Skeletal muscle cell (primary cell): ENCODE results near the gene CDH13.

ENCODE experiments used
- DNase-seq: peaks from one replicate; pipeline ENCODE4 v3.0.0-alpha.2; 2010; ENCODE audit warnings: low read depth
- H3K4me3 ChIP-seq: 2 replicates; pipeline ENCODE4 v1.5.1; 2011; ENCODE audit warnings: low read depth, mild to moderate bottlenecking, control low read depth, low read length, moderate library complexity

The CDH13 gene

GRCh38 chr16:83447560-83447959 is 820.8 kb downstream of the CDH13 start:
- no peak overlapping the region for H3K4me3 ChIP-seq
- DNase-seq, result no peak

GRCh38 chr16:83449861-83450260 is 823.1 kb downstream of the CDH13 start:
- DNase-seq, result no peak
- H3K4me3 ChIP-seq, result no peak overlapping the region

- no peak overlapping the region for H3K4me3 ChIP-seq
Measured at GRCh38 chr16:83453977-83454376, 827.2 kb downstream of the CDH13 start.

GRCh38 chr16:83455716-83456115 is 828.9 kb downstream of the CDH13 start:
- no peak for DNase-seq
- H3K4me3 ChIP-seq, result no peak overlapping the region

More at GRCh38 chr16:83453977-83454376, 827.2 kb downstream of the CDH13 start:
- no peak for DNase-seq

GRCh38 chr16:83456934-83457333 is 830.2 kb downstream of the CDH13 start:
- DNase-seq, result no peak
- H3K4me3 ChIP-seq, result no peak overlapping the region

GRCh38 chr16:83458612-83459011 is 831.8 kb downstream of the CDH13 start:
- no peak overlapping the region for H3K4me3 ChIP-seq
- DNase-seq, result peak; percentile 48

- no peak overlapping the region for H3K4me3 ChIP-seq
- no peak for DNase-seq
Measured at GRCh38 chr16:83464991-83465390, 838.2 kb downstream of the CDH13 start.

GRCh38 chr16:83470416-83470815 is 843.6 kb downstream of the CDH13 start:
- peak; percentile 12 for DNase-seq
- H3K4me3 ChIP-seq, result no peak overlapping the region

GRCh38 chr16:83472776-83473501 is 846.2 kb downstream of the CDH13 start:
- peak; percentile 18 for DNase-seq
- H3K4me3 ChIP-seq, result no peak overlapping the region

- H3K4me3 ChIP-seq, result no peak overlapping the region
Measured at GRCh38 chr16:83473926-83474650, 847.3 kb downstream of the CDH13 start.

GRCh38 chr16:83475108-83475507 is 848.3 kb downstream of the CDH13 start:
- no peak for DNase-seq
- no peak overlapping the region for H3K4me3 ChIP-seq

More at GRCh38 chr16:83473926-83474650, 847.3 kb downstream of the CDH13 start:
- no peak for DNase-seq

- no peak for DNase-seq
- no peak overlapping the region for H3K4me3 ChIP-seq
Measured at GRCh38 chr16:83481589-83481988, 854.8 kb downstream of the CDH13 start.

GRCh38 chr16:83482545-83483162 is 855.9 kb downstream of the CDH13 start:
- no peak for DNase-seq
- H3K4me3 ChIP-seq, result no peak overlapping the region

- DNase-seq, result no peak
- H3K4me3 ChIP-seq, result no peak overlapping the region
Measured at GRCh38 chr16:83490073-83490472, 863.3 kb downstream of the CDH13 start.

GRCh38 chr16:83494459-83494858 is 867.7 kb downstream of the CDH13 start:
- no peak for DNase-seq
- no peak overlapping the region for H3K4me3 ChIP-seq

- DNase-seq, result no peak
- H3K4me3 ChIP-seq, result no peak overlapping the region
Measured at GRCh38 chr16:83501481-83501880, 874.7 kb downstream of the CDH13 start.

- H3K4me3 ChIP-seq, result no peak overlapping the region
- no peak for DNase-seq
Measured at GRCh38 chr16:83508295-83508694, 881.5 kb downstream of the CDH13 start.

GRCh38 chr16:83509316-83509715 is 882.5 kb downstream of the CDH13 start:
- DNase-seq, result no peak
- no peak overlapping the region for H3K4me3 ChIP-seq

- no peak overlapping the region for H3K4me3 ChIP-seq
- DNase-seq, result no peak
Measured at GRCh38 chr16:83510906-83511305, 884.1 kb downstream of the CDH13 start.

- peak; percentile 80 for DNase-seq
- no peak overlapping the region for H3K4me3 ChIP-seq
Measured at GRCh38 chr16:83513008-83513755, 886.4 kb downstream of the CDH13 start.
